ENCODE results near the gene TSPAN31. TPM values are rescaled to one million over a fixed set of nuclear protein-coding genes. Genes with fewer than 3 reads are reported as not detected.

TSPAN31 gene
- total and polyA plus RNA-seq, 9 of the 15 experiments (the other 6 are each of a cell fraction or from before 2014, with no cell fraction given), result 11.3 to 26.4 (median 14.3) TPM

GRCh38 chr12:57744777-57745484 is at the start of gene TSPAN31 (continued):
- TF ChIP-seq PKNOX1 (IDR thresholded peaks at IDR 0.05) (peak; percentile 99), ZNF586 (CRISPR knock-in tag; conservative IDR thresholded peaks at IDR 0.05) (no peak), KDM5B (IDR thresholded peaks at IDR 0.05; ENCODE audit: insufficient replicate concordance, low read depth, low read length) (peak; percentile 53), MLLT1 (IDR thresholded peaks at IDR 0.05) (0 out of 4 replicates have a peak, but pooled peaks of 1 of the 2 experiments have one; percentile 24), DDX20 (tag; IDR thresholded peaks at IDR 0.05; ENCODE audit: low read depth) (no peak), ZNF740 (CRISPR knock-in tag; IDR thresholded peaks at IDR 0.05) (no peak; the same call in 1 of the 2 replicates), ZNF740 (tag; IDR thresholded peaks at IDR 0.05) (no peak), TARDBP (IDR thresholded peaks at IDR 0.05) (no peak), PCBP2 (IDR thresholded peaks at IDR 0.05; ENCODE audit: low read depth, low read length, poor library complexity, severe bottlenecking) (no peak), FOXP4 (CRISPR knock-in tag; IDR thresholded peaks at IDR 0.05; ENCODE audit: borderline replicate concordance) (no peak), ZNF318 (IDR thresholded peaks at IDR 0.05; ENCODE audit: borderline replicate concordance in 1 of 2, low read depth in 1 of 2) (0 out of 4 replicates have a peak, but pooled peaks of 1 of the 2 experiments have one; percentile 9), SP1 (CRISPR knock-in tag; IDR thresholded peaks at IDR 0.05) (peak; percentile 78)

Measured in K562 (cell line).